Parathyroid adenoma (tissue), 2 donors: ENCODE measurements around the gene QRICH1.
A peak's percentile ranks its signal among the peaks of the same experiment; 100 is the strongest.

ENCODE experiments used
- H2AFZ ChIP-seq: fragments of 300-600 bp; sonication (generic); one replicate; pipeline ENCODE4 v1.7.0; 2017; ENCODE audit warnings: antibody characterized with exemption, mild to moderate bottlenecking
- H3K27ac ChIP-seq: fragments of 300-600 bp; sonication (generic); one replicate; pipeline ENCODE4 v1.7.0; 2017
- H3K27me3 ChIP-seq: fragments of 300-600 bp; sonication (generic); one replicate; pipeline ENCODE4 v1.7.0; 2017; ENCODE audit warnings: low read length; ENCODE audit not compliant: control insufficient read depth, insufficient read depth
- H3K36me3 ChIP-seq: fragments of 300-600 bp; sonication (generic); one replicate; pipeline ENCODE4 v1.7.0; 2017; ENCODE audit warnings: low read length; ENCODE audit not compliant: control insufficient read depth, insufficient read depth
- H3K4me1 ChIP-seq: fragments of 300-600 bp; sonication (generic); one replicate; pipeline ENCODE4 v1.7.0; 2017; ENCODE audit warnings: control low read depth
- H3K4me2 ChIP-seq: fragments of 300-600 bp; sonication (generic); one replicate; pipeline ENCODE4 v1.7.0; 2017; ENCODE audit warnings: low read length
- H3K4me3 ChIP-seq: fragments of 300-600 bp; sonication (generic); one replicate; pipeline ENCODE4 v1.7.0; 2017; ENCODE audit warnings: low read depth, low read length
- H3K79me2 ChIP-seq: fragments of 300-600 bp; sonication (generic); one replicate; pipeline ENCODE4 v1.7.0; 2017; ENCODE audit warnings: control low read depth
- H3K9ac ChIP-seq: fragments of 300-600 bp; sonication (generic); one replicate; pipeline ENCODE4 v1.7.0; 2017; ENCODE audit warnings: mild to moderate bottlenecking
- H3K9me3 ChIP-seq: fragments of 300-600 bp; sonication (generic); one replicate; pipeline ENCODE4 v1.7.0; 2017; ENCODE audit warnings: low read length; ENCODE audit not compliant: control insufficient read depth
- CTCF ChIP-seq: fragments of 300-600 bp; sonication (generic); IDR thresholded peaks from one replicate; pipeline ENCODE4 v1.7.0; 2017; ENCODE audit warnings: antibody characterized with exemption, mild to moderate bottlenecking
- donor health status: primary hyperparathyroidism.

The QRICH1 gene

GRCh38 chr3:49100046-49100615, 6.3 kb upstream of the QRICH1 start:
- H3K4me3 ChIP-seq: no peak overlapping the region
- no peak overlapping the region for H2AFZ ChIP-seq
- H3K9ac ChIP-seq: no peak overlapping the region
- TF ChIP-seq CTCF: no peak
- H3K9me3 ChIP-seq: no peaks in the 10 kb centered on the region
- no peaks in the 10 kb centered on the region for H3K36me3 ChIP-seq
- no peak overlapping the region for H3K4me2 ChIP-seq
- H3K79me2 ChIP-seq: no peaks in the 10 kb centered on the region
- no peaks in the 10 kb centered on the region for H3K27me3 ChIP-seq
- H3K4me1 ChIP-seq: peaks cover 9% of the 10 kb centered on the region
- no peak overlapping the region for H3K27ac ChIP-seq

- Histone ChIP-seq H2AFZ (no peak overlapping the region), H3K27me3 (no peaks in the 10 kb centered on the region), H3K79me2 (no peaks in the 10 kb centered on the region), H3K36me3 (no peaks in the 10 kb centered on the region), H3K9me3 (no peaks in the 10 kb centered on the region), H3K4me2 (no peak overlapping the region), H3K9ac (no peak overlapping the region), H3K27ac (no peak overlapping the region), H3K4me1 (peaks cover 9% of the 10 kb centered on the region), H3K4me3 (no peak overlapping the region)
- TF ChIP-seq CTCF: no peak
Measured at GRCh38 chr3:49098910-49099630, 5.2 kb upstream of the QRICH1 start.

GRCh38 chr3:49098429-49098828, 4.6 kb upstream of the QRICH1 start:
- Histone ChIP-seq H3K79me2 (no peaks in the 10 kb centered on the region), H3K27me3 (no peaks in the 10 kb centered on the region), H3K9me3 (no peaks in the 10 kb centered on the region), H3K4me2 (no peak overlapping the region), H3K4me1 (peaks cover 4% of the 10 kb centered on the region), H3K36me3 (no peaks in the 10 kb centered on the region), H3K27ac (no peak overlapping the region), H2AFZ (no peak overlapping the region), H3K4me3 (no peak overlapping the region), H3K9ac (no peak overlapping the region)
- no peak for TF ChIP-seq CTCF

- Histone ChIP-seq H3K4me3 (peak overlapping the region; percentile 96), H3K79me2 (peaks cover 33% of the 10 kb centered on the region), H3K4me2 (peak overlapping the region; percentile 90), H3K27ac (peak overlapping the region; percentile 93), H3K9me3 (no peaks in the 10 kb centered on the region), H2AFZ (peak overlapping the region; percentile 90), H3K9ac (peak overlapping the region; percentile 58), H3K36me3 (no peaks in the 10 kb centered on the region), H3K4me1 (peaks cover 7% of the 10 kb centered on the region), H3K27me3 (no peaks in the 10 kb centered on the region)
- TF ChIP-seq CTCF: no peak
Measured at GRCh38 chr3:49092938-49093852, 676 bp downstream of the QRICH1 start.
